Left ventricle myocardium inferior (tissue), 1 donor: ENCODE results near the gene WDR46. TPM values are rescaled to one million over a fixed set of nuclear protein-coding genes. Genes with fewer than 3 reads are reported as not detected.
A peak's percentile ranks its signal among the peaks of the same experiment; 100 is the strongest.

Experiments used
- DNase-seq: peaks from one replicate; pipeline ENCODE4 v3.0.0-alpha.2; 2020
- H3K27ac ChIP-seq: fragments of 200-600 bp; replicated peaks from 2 replicates; pipeline ENCODE4 v1.8.0; 2021
- H3K27me3 ChIP-seq: fragments of 200-600 bp; 2 replicates; pipeline ENCODE4 v1.8.0; 2021; ENCODE audit warnings: low read depth
- H3K36me3 ChIP-seq: fragments of 200-600 bp; 2 replicates; pipeline ENCODE4 v1.8.0; 2021
- H3K4me1 ChIP-seq: fragments of 200-600 bp; 2 replicates; pipeline ENCODE4 v1.8.0; 2021
- H3K4me3 ChIP-seq: fragments of 200-600 bp; 2 replicates; pipeline ENCODE4 v1.8.0; 2021; ENCODE audit warnings: mild to moderate bottlenecking, moderate library complexity
- H3K9me3 ChIP-seq: fragments of 200-600 bp; replicated peaks from 2 replicates; pipeline ENCODE4 v1.8.0; 2021
- CTCF ChIP-seq: fragments of 200-600 bp; IDR thresholded peaks from 2 replicates; pipeline ENCODE4 v1.8.0; 2021; ENCODE audit warnings: antibody characterized with exemption, mild to moderate bottlenecking, borderline replicate concordance
- intact Hi-C: fragments of 100-400 bp; cut with micrococcal nuclease; formaldehyde crosslinking; loops from one replicate; pipeline ENCODE4 v1.11.0; 2022
- total RNA-seq: library from RNA; stranded (reverse); fragmentation: NEBNext Ultra II Directional; extraction: Animal tissue kit (Norgen Biotek cat#: 25700); gene quantifications from one replicate; pipeline ENCODE4 v1.2.1, GENCODE V29; 2021
- donor health status: DM: no; HTN: yes; CAD: no; lungs with severe emphysema.

The WDR46 gene
- total RNA-seq, 1 donor from 2014 or later = 13.3 TPM

GRCh38 chr6:33315793-33316602 lies 27.0 kb upstream of the WDR46 start:
- DNase-seq = no peak
- peak overlapping the region; percentile 92 for H3K27ac ChIP-seq
- intact Hi-C loops = no loop called here
- TF ChIP-seq CTCF = no peak
- H3K27me3 ChIP-seq = no peaks in the 10 kb centered on the region
- no peak overlapping the region for H3K4me3 ChIP-seq
- H3K4me1 ChIP-seq = peaks cover 95% of the 10 kb centered on the region
- H3K9me3 ChIP-seq = no peaks in the 10 kb centered on the region
- peaks cover 29% of the 10 kb centered on the region for H3K36me3 ChIP-seq

DNA sequence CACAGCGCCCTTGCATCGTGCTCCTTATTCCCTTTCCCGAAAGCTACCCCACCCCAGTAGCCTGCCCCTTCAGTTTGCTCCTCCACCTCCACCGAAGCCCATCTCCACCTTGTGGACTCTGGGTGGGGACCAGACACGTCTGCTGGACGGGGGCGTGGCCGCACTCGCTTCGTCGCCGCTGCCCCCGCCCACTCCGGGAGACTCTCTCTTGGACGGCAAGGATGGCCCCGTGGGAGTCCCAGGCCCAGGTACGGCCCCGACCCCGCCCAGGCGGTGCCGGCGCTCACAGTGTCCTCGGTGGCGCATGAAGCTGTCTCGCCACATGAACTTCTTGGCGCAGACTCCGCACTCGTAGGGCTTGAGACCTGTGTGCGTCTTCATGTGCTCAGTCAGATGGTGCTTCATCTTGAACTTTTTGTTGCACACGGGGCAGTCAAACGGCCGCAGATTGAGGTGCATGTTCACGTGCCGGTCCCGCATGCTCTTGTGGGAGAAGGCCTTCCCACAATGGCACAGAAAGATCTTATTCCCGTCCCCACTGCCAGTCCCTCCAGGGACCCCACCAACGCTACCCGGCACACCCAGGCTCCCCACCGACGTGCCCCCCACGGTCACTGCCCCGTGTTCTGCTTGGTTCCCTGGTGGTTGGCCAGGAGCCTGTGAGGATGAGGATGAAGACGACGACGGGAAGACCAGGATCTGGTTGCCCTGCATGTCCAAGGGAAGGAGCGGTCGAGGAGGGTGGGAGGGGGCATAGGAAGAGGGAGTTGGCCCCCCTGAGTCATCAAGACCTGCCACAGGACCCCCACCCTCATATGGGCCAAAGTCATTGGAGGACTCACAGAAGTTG lies 26.1 kb upstream of the WDR46 start:
- peak; percentile 54 for DNase-seq
- H3K9me3 ChIP-seq = no peaks in the 10 kb centered on the region
- H3K27me3 ChIP-seq = no peaks in the 10 kb centered on the region
- peaks cover 95% of the 10 kb centered on the region for H3K4me1 ChIP-seq
- TF ChIP-seq CTCF = no peak
- H3K27ac ChIP-seq = peak overlapping the region; percentile 96
- peaks cover 26% of the 10 kb centered on the region for H3K36me3 ChIP-seq
- intact Hi-C loops = no loop called here
- peak overlapping the region; percentile 88 for H3K4me3 ChIP-seq

DNA sequence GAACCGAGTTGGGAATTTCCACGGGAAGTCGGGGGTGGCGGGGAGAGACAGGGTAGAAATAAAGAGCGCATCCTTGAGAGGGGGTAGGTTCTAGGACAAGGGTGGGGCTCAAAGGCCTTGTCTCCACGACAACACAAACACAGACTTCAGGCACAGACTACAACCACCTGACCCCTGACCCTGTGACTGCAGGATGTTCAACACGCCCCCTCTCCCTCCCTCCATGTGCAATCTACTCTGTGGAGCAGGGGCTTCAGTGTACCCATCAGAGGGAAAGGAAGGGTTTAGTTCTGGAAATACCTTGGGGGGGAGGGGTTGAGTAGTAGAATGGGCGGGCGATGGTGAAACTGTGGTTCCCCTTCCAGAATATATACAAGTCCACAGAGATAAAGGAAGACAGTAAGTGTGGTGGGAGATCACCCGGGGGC lies 25.5 kb upstream of the WDR46 start:
- intact Hi-C loops = no loop called here
- Histone ChIP-seq H3K27me3 (no peaks in the 10 kb centered on the region), H3K4me3 (peak overlapping the region; percentile 88), H3K4me1 (peaks cover 88% of the 10 kb centered on the region), H3K36me3 (peaks cover 20% of the 10 kb centered on the region), H3K27ac (peak overlapping the region; percentile 96), H3K9me3 (no peaks in the 10 kb centered on the region)
- no peak for TF ChIP-seq CTCF
- DNase-seq = peak; percentile 60

GRCh38 chr6:33313709-33314514 lies 24.9 kb upstream of the WDR46 start, which contains the start of gene TAPBP:
Gene TAPBP (minus strand): TSS chr6:33314078. CDS start chr6:33314041, 37 bp downstream.
- H3K9me3 ChIP-seq = no peaks in the 10 kb centered on the region
- peak within 1 kb of the TSS; percentile 88 for H3K4me3 ChIP-seq
- no peak for TF ChIP-seq CTCF
- H3K27me3 ChIP-seq = no peaks in the 10 kb centered on the region
- H3K27ac ChIP-seq = peak within 1 kb of the TSS; percentile 96
- intact Hi-C loops = no loop called here
- peaks cover 82% of the 10 kb centered on the region for H3K4me1 ChIP-seq
- H3K36me3 ChIP-seq = peaks cover 14% of the 10 kb centered on the region
- DNase-seq = peak; percentile 56
